Measurements from ENCODE around the gene INO80. TPM values are rescaled to one million over a fixed set of nuclear protein-coding genes. Genes with fewer than 3 reads are reported as not detected.

The INO80 gene
- total RNA-seq, 4 donors from 2014 or later: 17.5 to 111 (median 40.1) TPM

- Histone ChIP-seq H3K4me3 (no peak overlapping the region), H3K27me3 (no peaks in the 10 kb centered on the region), H3K27ac (no peak overlapping the region), H3K4me1 (no peaks in the 10 kb centered on the region), H3K36me3 (peaks cover 0 to 57% (median 4%) of the 10 kb centered on the region in 3 donors), H3K9me3 (no peaks in the 10 kb centered on the region)
- no peak for DNase-seq
- TF ChIP-seq, protein P1, sequence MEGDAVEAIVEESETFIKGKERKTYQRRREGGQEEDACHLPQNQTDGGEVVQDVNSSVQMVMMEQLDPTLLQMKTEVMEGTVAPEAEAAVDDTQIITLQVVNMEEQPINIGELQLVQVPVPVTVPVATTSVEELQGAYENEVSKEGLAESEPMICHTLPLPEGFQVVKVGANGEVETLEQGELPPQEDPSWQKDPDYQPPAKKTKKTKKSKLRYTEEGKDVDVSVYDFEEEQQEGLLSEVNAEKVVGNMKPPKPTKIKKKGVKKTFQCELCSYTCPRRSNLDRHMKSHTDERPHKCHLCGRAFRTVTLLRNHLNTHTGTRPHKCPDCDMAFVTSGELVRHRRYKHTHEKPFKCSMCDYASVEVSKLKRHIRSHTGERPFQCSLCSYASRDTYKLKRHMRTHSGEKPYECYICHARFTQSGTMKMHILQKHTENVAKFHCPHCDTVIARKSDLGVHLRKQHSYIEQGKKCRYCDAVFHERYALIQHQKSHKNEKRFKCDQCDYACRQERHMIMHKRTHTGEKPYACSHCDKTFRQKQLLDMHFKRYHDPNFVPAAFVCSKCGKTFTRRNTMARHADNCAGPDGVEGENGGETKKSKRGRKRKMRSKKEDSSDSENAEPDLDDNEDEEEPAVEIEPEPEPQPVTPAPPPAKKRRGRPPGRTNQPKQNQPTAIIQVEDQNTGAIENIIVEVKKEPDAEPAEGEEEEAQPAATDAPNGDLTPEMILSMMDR (IDR thresholded peaks at IDR 0.05): no peak
- no peak for TF ChIP-seq POLR2A (IDR thresholded peaks at IDR 0.05)
Measured at GRCh38 chr15:40990080-40990479, 126.0 kb downstream of the INO80 start.

DNA sequence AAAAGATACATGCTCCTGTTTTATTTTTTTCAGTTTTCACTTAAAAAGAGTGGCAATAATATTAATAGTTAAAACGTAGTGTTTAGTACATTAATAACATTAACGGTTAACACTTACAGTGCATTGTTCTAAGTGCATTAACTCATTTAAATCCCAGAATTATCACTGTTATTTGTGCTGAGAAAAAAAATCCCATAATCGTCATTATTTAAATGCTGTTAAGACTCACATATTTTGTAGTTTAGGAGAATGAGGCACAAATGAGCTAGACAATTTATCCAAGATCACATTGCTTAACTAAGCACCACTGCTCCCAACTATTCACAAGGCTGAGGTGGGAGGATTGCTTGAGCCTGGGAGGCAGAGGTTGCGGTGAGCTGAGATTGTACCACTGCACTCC, 127.9 kb downstream of the INO80 start:
- no peak overlapping the region for H3K27ac ChIP-seq
- H3K4me3 ChIP-seq: no peak overlapping the region
- TF ChIP-seq, protein P1 (IDR thresholded peaks at IDR 0.05): no peak
- TF ChIP-seq POLR2A (IDR thresholded peaks at IDR 0.05): no peak
- H3K4me1 ChIP-seq: no peaks in the 10 kb centered on the region
- no peaks in the 10 kb centered on the region for H3K9me3 ChIP-seq
- H3K36me3 ChIP-seq: peaks cover 0 to 69% (median 4%) of the 10 kb centered on the region in 3 donors
- no peaks in the 10 kb centered on the region for H3K27me3 ChIP-seq
- no peak for DNase-seq

DNA sequence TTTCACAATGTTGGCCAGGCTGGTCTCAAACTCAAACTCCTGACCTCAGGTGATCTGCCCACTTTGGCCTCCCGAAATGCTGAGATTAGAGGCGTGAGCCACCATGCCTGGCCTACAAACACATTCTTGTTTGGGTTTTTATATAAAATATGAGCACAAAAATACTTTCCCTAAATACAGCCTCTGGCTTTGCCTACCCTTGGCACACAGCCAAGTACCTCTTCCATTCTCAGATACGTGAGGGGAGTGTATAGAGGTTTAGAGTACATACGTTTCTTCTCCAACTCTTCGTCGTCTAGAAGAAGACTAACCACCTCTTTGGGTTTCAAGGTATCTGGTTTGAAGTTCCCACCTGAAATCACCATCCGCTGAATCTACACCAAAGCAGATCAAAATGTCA, 129.3 kb downstream of the INO80 start:
- H3K36me3 ChIP-seq: peaks cover 0 to 81% (median 4%) of the 10 kb centered on the region in 3 donors
- no peaks in the 10 kb centered on the region for H3K4me1 ChIP-seq
- no peaks in the 10 kb centered on the region for H3K9me3 ChIP-seq
- no peak for DNase-seq
- H3K4me3 ChIP-seq: no peak overlapping the region
- no peak for TF ChIP-seq POLR2A (IDR thresholded peaks at IDR 0.05)
- TF ChIP-seq, protein P1 (IDR thresholded peaks at IDR 0.05): no peak
- H3K27me3 ChIP-seq: no peaks in the 10 kb centered on the region
- no peak overlapping the region for H3K27ac ChIP-seq

GRCh38 chr15:40985541-40986330, 130.3 kb downstream of the INO80 start:
- H3K4me1 ChIP-seq: no peaks in the 10 kb centered on the region
- peaks cover 0 to 84% (median 4%) of the 10 kb centered on the region in 3 donors for H3K36me3 ChIP-seq
- no peak for TF ChIP-seq POLR2A (IDR thresholded peaks at IDR 0.05)
- TF ChIP-seq, protein P1 (IDR thresholded peaks at IDR 0.05): no peak
- no peaks in the 10 kb centered on the region for H3K27me3 ChIP-seq
- no peak overlapping the region for H3K4me3 ChIP-seq
- H3K27ac ChIP-seq: no peak overlapping the region
- no peak for DNase-seq
- no peaks in the 10 kb centered on the region for H3K9me3 ChIP-seq

DNA sequence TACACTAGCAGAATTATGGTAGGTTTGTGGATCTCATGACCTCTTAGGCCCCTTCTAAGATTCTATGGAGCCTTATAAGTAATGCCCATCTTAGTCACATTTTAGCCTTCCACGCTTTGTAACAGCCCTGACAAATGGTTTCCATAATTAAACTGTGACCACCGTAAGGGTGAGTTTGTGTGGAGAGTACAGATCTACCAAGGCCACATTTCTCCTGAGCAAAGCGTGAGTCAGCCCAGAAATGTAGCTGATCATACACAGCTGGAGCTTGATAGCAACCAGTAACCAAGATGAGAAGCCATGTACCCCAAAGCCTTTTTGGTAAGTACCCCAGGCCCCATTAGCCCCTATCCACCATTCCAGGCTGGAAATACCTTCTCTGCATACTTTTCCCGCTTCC, 131.1 kb downstream of the INO80 start:
- H3K27ac ChIP-seq: no peak overlapping the region
- no peaks in the 10 kb centered on the region for H3K9me3 ChIP-seq
- TF ChIP-seq, protein P1 (IDR thresholded peaks at IDR 0.05): no peak
- TF ChIP-seq POLR2A (IDR thresholded peaks at IDR 0.05): no peak
- DNase-seq: no peak
- no peaks in the 10 kb centered on the region for H3K27me3 ChIP-seq
- H3K4me1 ChIP-seq: no peaks in the 10 kb centered on the region
- peaks cover 0 to 91% (median 4%) of the 10 kb centered on the region in 3 donors for H3K36me3 ChIP-seq
- H3K4me3 ChIP-seq: no peak overlapping the region
